Lower leg skin (tissue), 4 donors: ENCODE measurements around the gene GMEB2. TPM values are rescaled to one million over a fixed set of nuclear protein-coding genes. Genes with fewer than 3 reads are reported as not detected.

Experiments
- DNase-seq, 2 donors: peaks; one replicate each; pipeline ENCODE4 v3.0.0-alpha.2; 2019; ENCODE audit warnings: low spot score in 2 of 2
- H3K4me3 ChIP-seq: fragments of 200-600 bp; sonication (generic); 2 replicates; pipeline ENCODE4 v1.5.1; 2017; ENCODE audit warnings: mild to moderate bottlenecking, low read depth; ENCODE audit not compliant: poor library complexity, severe bottlenecking
- POLR2A ChIP-seq, 2 donors: fragments of 450-650 bp; IDR thresholded peaks; one replicate each; pipeline ENCODE4 v1.6.1; 2016 to 2017; ENCODE audit warnings: antibody characterized with exemption in 2 of 2, mild to moderate bottlenecking in 1 of 2, moderate library complexity in 1 of 2
- WGBS, 2 donors: methylation state at CpG; one replicate each; pipeline ENCODE4 v1.1.5; 2018; 5-methylcytosine and 5-hydroxymethylcytosine counted together
- intact Hi-C: fragments of 100-400 bp; cut with DNase I; formaldehyde crosslinking; loops from one replicate; pipeline ENCODE4 v1.15.0; 2023; ENCODE audit warnings: low total_unique reads
- total RNA-seq, 4 donors: library from RNA; depleted of rRNA; stranded (reverse); fragments of >200 nt; gene quantifications; one replicate each; pipeline ENCODE4 v1.1.0, GENCODE V29; 2016
- TF ChIP-seq, protein P1 (sequence below), 3 donors: fragments of 450-650 bp; IDR thresholded peaks; one replicate each; pipeline ENCODE4 v1.5.1; 2016; ENCODE audit warnings: antibody characterized with exemption in 3 of 3, mild to moderate bottlenecking in 3 of 3, moderate library complexity in 2 of 3

GMEB2 gene
- total RNA-seq, 4 donors from 2014 or later: 11.9 to 18.3 (median 13.7) TPM

DNA sequence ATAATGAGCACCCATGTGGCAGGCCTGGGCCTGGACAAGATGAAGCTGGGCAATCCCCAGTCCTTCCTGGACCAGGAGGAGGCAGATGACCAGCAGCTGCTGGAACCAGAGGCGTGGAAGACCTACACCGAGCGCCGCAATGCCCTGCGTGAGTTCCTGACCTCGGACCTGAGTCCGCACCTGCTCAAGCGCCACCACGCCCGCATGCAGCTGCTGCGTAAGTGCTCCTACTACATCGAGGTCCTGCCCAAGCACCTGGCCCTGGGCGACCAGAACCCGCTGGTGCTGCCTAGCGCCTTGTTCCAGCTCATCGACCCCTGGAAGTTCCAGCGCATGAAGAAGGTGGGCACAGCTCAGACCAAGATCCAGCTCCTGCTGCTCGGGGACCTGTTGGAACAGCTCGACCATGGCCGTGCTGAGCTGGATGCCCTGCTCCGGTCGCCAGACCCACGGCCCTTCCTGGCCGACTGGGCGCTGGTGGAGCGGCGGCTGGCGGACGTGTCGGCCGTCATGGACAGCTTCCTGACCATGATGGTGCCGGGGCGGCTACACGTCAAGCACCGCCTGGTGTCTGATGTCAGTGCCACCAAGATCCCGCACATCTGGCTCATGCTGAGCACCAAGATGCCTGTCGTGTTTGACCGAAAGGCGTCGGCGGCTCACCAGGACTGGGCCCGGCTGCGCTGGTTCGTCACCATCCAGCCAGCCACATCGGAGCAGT, 71.1 kb downstream of the GMEB2 start:
- intact Hi-C loops: no loop called here
- DNase-seq: no peak
- no peak overlapping the region for H3K4me3 ChIP-seq
- WGBS, 2 donors: 87 to 95% methylated on average over 20 to 34 of the region's 45 CpGs
- TF ChIP-seq POLR2A (IDR thresholded peaks at IDR 0.05): no peak
- TF ChIP-seq, protein P1, sequence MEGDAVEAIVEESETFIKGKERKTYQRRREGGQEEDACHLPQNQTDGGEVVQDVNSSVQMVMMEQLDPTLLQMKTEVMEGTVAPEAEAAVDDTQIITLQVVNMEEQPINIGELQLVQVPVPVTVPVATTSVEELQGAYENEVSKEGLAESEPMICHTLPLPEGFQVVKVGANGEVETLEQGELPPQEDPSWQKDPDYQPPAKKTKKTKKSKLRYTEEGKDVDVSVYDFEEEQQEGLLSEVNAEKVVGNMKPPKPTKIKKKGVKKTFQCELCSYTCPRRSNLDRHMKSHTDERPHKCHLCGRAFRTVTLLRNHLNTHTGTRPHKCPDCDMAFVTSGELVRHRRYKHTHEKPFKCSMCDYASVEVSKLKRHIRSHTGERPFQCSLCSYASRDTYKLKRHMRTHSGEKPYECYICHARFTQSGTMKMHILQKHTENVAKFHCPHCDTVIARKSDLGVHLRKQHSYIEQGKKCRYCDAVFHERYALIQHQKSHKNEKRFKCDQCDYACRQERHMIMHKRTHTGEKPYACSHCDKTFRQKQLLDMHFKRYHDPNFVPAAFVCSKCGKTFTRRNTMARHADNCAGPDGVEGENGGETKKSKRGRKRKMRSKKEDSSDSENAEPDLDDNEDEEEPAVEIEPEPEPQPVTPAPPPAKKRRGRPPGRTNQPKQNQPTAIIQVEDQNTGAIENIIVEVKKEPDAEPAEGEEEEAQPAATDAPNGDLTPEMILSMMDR (IDR thresholded peaks at IDR 0.05): no peak

DNA sequence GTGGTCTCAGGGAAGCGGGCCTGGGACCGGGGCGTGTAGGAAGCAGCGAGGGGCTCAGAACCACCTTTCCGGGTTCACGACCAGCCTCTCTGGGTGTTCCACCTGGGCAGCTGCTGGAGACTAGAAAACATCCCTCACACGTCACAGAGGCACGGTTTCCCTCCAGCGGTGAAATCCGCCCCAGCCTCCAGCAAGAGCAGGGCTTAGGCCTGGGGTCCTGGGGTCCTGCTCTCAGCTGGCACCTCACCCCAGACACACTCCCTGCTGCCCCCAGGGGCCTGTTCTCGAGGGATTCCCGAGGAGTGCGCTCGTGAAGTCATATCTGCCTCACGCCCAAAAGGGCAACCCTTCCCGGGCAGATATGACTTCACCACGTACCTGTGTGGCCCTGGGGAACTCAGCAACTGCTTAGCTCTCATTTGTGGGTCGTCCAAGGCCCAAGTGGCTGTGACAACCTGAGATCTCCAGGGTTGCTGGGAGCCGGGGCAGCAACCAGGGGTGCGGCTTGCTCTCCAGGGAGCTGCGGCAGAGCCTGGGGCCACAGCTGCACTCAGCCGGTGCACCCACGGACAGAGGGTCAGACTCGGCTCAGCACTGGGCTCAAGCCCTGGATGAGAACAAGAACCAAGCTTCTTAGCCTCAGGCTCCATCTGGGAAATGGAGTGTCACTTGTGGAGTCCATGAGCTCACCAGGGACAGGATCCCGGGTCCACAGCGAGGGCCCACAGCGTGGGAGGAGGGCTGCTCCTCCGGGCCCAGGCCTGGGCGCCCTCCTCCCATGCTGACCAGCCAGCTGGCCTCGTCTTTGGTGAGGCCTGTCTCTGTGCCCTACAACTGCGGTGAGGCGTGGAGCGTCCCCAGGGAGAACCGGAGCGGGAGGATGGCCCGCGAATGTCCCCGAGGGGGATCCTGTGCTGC, 72.3 kb downstream of the GMEB2 start:
- intact Hi-C loops: no loop called here
- WGBS, 2 donors: 55 to 68% methylated on average over 26 to 36 of the region's 38 CpGs
- no peak for TF ChIP-seq POLR2A (IDR thresholded peaks at IDR 0.05)
- TF ChIP-seq, protein P1 (IDR thresholded peaks at IDR 0.05): no peak
- no peak overlapping the region for H3K4me3 ChIP-seq
- no peak for DNase-seq

DNA sequence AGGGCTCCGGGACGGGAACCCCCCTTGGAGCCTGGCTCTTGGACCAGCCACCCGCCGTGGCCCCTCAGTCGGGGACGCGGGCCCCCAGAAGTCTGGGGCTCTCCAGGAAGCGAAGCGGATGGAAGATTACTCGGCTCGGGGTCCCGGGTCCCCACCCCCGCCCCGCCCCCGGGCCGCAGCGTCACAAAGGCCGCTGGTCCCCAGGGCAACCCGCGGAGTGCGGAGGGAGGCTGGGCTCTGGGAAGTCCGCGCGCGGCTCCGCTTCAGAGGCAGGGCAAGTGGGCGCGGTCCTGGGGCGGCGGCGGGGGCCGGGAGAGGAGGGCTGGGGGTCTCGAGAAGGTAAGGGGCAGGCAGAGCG, 73.0 kb downstream of the GMEB2 start, which contains the start of gene FNDC11:
Gene FNDC11, plus strand, starts transcription at position 227 of the 358 bp plus-strand sequence. CDS start 1,505 bp downstream, outside the sequence.
- no peak for TF ChIP-seq POLR2A (IDR thresholded peaks at IDR 0.05)
- TF ChIP-seq, protein P1 (IDR thresholded peaks at IDR 0.05): no peak
- H3K4me3 ChIP-seq: peak within 1 kb of the TSS; percentile 24
- intact Hi-C loops: no loop called here
- DNase-seq: no peak
- 0 to 3% methylated on average over 3 to 18 of the region's 34 CpGs for WGBS, 2 donors

DNA sequence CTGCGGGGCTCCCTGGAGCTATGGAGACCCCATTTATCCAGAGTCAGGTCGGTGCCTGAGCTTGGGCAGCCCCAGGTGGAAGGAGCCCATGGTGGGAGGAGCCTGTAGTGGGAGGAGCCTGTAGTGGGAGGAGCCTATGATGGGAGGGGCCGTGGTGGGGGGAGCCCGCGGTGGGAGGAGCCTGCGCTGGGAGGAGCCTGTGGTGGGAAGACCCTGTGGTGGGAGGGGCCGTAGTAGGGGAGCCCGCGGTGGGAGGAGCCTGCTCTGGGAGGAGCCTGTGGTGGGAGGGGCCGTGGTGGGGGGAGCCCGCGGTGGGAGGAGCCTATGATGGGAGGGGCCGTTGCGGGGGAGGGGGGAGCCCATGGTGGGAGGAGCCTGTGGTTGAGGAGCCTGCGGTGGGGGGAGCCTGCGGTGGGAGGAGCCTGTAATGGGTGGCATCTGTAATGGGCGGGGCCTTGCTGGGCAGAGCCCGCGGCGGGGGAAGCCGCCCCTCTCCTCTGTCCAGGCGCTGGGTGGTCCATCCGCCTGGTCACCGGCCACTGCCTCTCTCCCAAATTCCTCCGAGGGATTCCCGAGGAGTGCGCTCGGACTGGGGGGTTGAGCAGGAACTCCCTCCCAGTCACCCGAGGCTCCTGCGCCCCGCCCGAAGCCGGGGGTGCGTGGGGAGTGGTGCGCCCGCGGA, 73.5 kb downstream of the GMEB2 start:
- WGBS, 2 donors: 2 to 4% methylated on average over 23 to 24 of the region's 37 CpGs
- TF ChIP-seq POLR2A (IDR thresholded peaks at IDR 0.05): no peak
- TF ChIP-seq, protein P1 (IDR thresholded peaks at IDR 0.05): no peak
- peak overlapping the region; percentile 24 for H3K4me3 ChIP-seq
- intact Hi-C loops: no loop called here
- peak; percentile 78 to 97 for DNase-seq

DNA sequence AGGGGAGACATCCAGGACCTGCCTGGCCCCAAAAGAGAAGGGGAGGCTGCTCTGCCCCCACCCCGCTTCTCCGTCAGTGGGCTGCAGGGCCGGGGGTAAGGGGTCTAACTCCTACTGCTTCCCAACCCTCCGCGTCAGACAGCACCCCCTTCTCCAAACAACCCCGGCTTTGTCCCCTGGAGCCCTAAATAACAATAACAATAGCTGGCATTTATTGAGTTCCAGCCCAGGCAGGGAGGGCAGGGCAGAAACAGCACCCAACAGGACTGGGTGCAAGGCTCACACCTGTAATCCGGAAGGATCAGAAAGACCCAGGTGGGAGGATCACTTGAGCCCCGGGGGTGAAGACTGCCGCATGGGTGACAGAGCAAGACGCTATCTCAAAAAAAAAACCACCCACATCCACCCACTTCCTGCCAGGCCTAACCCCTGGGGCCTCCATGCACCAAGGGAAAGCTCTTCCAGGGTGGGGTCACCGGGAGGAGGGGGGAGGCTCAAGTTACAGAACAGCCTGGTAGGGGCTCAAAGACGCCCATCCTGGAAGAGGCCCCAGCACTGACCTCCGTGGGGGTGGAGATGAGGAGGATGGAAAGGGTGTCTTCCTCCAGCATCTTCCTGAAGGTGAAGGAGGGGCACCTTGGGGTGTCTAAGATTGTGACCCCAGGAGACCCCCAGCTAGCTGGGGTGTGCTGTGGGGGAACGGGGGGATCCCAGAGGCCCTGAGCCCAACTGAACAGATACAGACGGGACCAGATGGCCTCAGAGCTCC, 74.2 kb downstream of the GMEB2 start:
- DNase-seq: no peak
- no peak overlapping the region for H3K4me3 ChIP-seq
- TF ChIP-seq, protein P1 (IDR thresholded peaks at IDR 0.05): no peak
- TF ChIP-seq POLR2A (IDR thresholded peaks at IDR 0.05): no peak
- intact Hi-C loops: no loop called here
- 29 to 32% methylated on average over 15 of the region's 15 CpGs for WGBS, 2 donors
